Epithelial cell of proximal tubule (primary cell): ENCODE measurements around the gene HEG1. TPM values are rescaled to one million over a fixed set of nuclear protein-coding genes. Genes with fewer than 3 reads are reported as not detected.

Experiments
- DNase-seq: peaks from one replicate; pipeline ENCODE4 v3.0.0-alpha.2; 2011; ENCODE audit warnings: low read depth
- H3K4me3 ChIP-seq: 2 replicates; pipeline ENCODE4 v1.5.1; 2011; ENCODE audit warnings: low read depth, mild to moderate bottlenecking, low read length
- total RNA-seq: library from RNA; depleted of rRNA; stranded (reverse); fragments of >200 nt; gene quantifications from 2 replicates; pipeline ENCODE4 v1.2.3, GENCODE V29; 2015
- TF ChIP-seq, protein P1 (sequence below): conservative IDR thresholded peaks from 2 replicates; pipeline ENCODE4 v1.5.1; 2012; ENCODE audit warnings: low read depth, mild to moderate bottlenecking, low read length

The HEG1 gene
- total RNA-seq, 1 donor from 2014 or later = 17.6 TPM

DNA sequence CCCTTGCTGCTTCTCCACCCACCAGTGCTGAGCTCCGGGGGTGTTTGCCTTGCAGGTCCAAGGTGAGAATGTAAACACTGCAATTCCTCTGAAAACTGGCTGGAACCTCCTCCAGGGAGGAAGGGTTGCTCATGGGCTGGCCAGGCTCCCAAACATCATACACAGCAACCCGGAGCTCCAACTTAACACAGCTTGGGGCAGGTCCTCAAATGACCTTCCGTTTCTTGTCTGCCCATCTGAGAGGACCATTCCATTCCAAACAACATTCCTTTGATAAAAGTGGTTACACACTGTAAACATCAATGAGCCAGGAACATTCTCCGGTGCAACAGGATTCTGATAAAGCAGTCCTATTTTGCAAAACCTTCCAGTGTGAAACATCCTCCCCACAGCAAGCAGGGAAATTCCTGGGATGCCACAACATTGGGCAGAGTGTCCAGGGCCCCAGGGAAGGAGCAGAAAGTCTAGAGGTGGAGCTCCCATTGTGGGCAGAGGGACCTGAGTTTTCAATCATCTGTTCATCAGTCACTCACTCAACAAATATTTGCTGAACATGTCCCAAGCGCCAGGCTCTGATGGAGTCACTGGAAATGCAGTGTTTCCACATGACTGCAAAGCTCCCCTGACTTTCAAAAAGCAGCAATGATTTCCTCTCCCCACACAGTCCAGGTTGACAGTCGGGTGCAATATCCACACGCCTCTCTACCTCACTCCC, 7.3 kb upstream of the HEG1 start:
- no peak overlapping the region for H3K4me3 ChIP-seq
- peak; percentile 73 for DNase-seq
- TF ChIP-seq, protein P1, sequence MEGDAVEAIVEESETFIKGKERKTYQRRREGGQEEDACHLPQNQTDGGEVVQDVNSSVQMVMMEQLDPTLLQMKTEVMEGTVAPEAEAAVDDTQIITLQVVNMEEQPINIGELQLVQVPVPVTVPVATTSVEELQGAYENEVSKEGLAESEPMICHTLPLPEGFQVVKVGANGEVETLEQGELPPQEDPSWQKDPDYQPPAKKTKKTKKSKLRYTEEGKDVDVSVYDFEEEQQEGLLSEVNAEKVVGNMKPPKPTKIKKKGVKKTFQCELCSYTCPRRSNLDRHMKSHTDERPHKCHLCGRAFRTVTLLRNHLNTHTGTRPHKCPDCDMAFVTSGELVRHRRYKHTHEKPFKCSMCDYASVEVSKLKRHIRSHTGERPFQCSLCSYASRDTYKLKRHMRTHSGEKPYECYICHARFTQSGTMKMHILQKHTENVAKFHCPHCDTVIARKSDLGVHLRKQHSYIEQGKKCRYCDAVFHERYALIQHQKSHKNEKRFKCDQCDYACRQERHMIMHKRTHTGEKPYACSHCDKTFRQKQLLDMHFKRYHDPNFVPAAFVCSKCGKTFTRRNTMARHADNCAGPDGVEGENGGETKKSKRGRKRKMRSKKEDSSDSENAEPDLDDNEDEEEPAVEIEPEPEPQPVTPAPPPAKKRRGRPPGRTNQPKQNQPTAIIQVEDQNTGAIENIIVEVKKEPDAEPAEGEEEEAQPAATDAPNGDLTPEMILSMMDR = no peak

DNA sequence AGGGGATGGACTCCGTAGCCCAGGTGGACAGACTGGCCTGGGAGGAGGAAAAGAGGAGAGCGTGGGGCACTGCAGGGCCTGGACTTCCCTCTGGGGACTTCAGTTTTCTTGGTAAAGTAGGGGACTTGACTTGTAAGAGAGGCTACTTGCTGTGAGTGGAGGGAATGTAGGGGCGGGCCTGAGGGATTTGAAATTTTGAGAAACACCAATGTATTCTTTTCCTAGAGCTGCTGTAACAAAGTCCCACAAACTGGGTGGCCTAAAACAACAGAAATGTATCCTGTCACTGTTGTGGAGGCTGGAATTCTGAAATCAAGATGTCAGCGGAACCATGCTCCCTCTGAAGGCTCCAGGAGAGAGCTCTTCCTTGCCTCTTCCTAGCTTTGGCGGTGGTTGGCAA, 5.8 kb upstream of the HEG1 start:
- DNase-seq = no peak
- H3K4me3 ChIP-seq = no peak overlapping the region
- TF ChIP-seq, protein P1 = no peak

DNA sequence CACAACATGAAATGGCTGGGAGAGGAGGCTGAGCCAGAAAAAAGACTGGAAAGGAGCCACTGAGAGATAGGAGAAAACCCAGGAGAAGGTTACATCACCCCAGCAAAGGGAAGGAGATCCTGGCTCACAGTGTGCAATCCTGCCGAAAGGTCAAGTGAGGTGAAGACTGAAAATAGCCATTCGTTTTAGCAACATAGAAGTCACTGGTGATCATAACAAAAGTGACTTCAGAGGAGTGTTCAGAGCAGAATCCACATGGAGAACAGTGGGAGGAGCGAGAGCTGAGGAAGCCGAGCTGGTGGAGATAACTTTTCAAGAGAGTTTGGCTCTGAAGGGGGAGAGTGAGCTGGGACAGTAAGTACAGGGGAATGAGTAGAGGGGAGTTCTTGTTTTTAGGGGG, 5.4 kb upstream of the HEG1 start:
- no peak overlapping the region for H3K4me3 ChIP-seq

DNA sequence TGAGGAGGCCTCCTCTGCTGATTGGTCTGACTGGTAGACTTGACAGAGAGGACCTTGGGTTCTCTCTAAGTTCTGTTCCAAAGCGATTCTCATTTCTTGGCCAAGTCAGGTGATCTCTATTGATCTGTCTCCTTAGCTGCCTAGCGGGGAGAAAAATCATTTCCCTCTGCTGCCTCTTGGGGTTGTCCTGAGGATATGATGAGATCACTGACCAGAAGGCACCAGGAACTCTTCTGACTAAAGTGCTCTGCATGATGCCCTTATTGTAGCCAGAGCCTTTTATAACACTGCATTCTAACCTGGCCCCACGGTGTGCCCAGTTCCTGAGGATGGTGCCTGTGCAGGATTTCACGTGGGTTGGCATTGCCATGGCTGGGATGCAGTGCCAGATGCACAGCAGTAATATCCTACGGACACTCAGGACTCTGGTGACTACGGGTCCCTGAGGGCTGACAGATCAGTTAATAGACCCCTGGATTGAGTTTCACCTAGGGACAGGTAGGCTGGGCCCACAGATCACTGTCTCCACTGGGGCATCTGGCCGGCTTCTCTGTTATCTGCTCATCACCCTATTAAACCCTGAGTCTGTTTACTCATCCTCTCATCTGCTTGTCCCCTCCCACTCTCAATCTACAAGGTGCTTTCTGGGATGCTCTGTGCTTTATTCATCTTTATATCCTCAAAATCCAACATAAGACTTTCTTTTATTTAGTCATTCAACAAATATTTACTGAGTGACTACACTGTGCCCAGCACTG, 3.9 kb upstream of the HEG1 start:
- TF ChIP-seq, protein P1 = peak; percentile 12
- no peak for DNase-seq
- H3K4me3 ChIP-seq = no peak overlapping the region

More for the DNA sequence above, 5.4 kb upstream of the HEG1 start:
- DNase-seq = no peak
- TF ChIP-seq, protein P1 = no peak

DNA sequence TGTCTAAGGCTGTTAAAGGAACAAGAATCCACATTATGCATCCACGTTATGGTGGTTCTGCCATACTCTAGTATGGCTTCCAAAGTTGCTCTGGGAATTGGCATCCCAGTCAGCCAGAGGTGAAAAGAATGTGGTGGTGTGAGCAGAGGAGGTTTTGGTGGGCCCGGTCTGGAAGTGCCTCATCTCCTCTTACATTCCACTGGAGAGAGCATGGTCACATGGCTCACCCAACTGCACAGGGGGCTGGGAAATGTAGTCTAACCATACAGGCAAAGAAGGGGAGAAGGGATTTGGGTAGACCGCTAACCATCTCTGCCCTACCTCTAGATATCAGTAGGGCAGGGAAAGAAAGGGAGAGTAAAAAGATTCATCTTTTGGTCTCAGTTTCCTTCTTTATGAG, 3.2 kb upstream of the HEG1 start:
- TF ChIP-seq, protein P1 = no peak
- no peak overlapping the region for H3K4me3 ChIP-seq
- DNase-seq = no peak

DNA sequence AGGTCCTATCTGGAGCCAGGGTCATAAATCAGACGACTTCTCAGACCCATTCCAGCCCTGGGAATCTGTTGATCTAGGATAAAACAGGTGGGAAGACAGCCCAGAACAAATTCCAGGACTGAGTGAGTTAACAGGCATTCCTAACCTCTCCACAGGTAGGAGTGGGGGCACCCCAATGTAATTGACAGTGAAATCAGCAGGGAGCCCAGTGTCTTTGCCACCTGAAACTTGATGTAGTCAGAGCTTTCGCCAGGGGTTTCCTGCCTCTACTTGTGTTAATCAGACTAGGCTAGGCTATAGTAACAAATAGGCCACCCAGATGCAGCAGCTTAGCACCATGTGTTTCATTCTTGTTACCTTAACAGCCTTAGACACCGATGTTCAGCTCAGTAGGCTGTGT, 2.7 kb upstream of the HEG1 start:
- no peak for DNase-seq
- no peak overlapping the region for H3K4me3 ChIP-seq
- TF ChIP-seq, protein P1 = no peak
